Activated CD4-positive, alpha-beta T cell treated with anti-CD3 and anti-CD28 coated beads for 36 hours (primary cell): Measurements from ENCODE around the gene ZNF784. TPM values are rescaled to one million over a fixed set of nuclear protein-coding genes. Genes with fewer than 3 reads are reported as not detected.

Experiments used
- ATAC-seq: fragments of 200-7000 bp; cut with Tn5 transposase; one replicate; pipeline ENCODE4 v1.10.0; 2021; ENCODE audit warnings: mild to moderate bottlenecking, moderate library complexity
- CTCF ChIA-PET: fragments of 350-600 bp; sonication (Branson Sonifier 250); formaldehyde crosslinking; loops from one replicate; lab custom pipeline; 2021; ENCODE audit warnings: antibody characterized with exemption; lab: Charles Lee
- POLR2A ChIA-PET: fragments of 350-600 bp; sonication (Branson Sonifier 250); formaldehyde crosslinking; loops from one replicate; lab custom pipeline; 2021; ENCODE audit warnings: antibody characterized with exemption, inconsistent platforms; lab: Charles Lee
- DNase-seq: peaks from one replicate; pipeline ENCODE4 v3.0.0-alpha.2; 2020
- H3K27ac Mint-ChIP-seq: one replicate; pipeline ENCODE4 v1.8.0; 2021; ENCODE audit warnings: mixed read lengths
- H3K27me3 Mint-ChIP-seq: one replicate; pipeline ENCODE4 v1.8.0; 2021; ENCODE audit warnings: mixed read lengths
- H3K36me3 Mint-ChIP-seq: one replicate; pipeline ENCODE4 v1.8.0; 2021; ENCODE audit warnings: low read depth, mixed read lengths
- H3K4me1 Mint-ChIP-seq: one replicate; pipeline ENCODE4 v1.8.0; 2021; ENCODE audit warnings: mixed read lengths
- H3K4me3 Mint-ChIP-seq: one replicate; pipeline ENCODE4 v1.8.0; 2021; ENCODE audit warnings: mild to moderate bottlenecking, moderate library complexity, mixed read lengths
- H3K9me3 Mint-ChIP-seq: one replicate; pipeline ENCODE4 v1.8.0; 2021; ENCODE audit warnings: low read depth, mixed read lengths
- intact Hi-C, 2 experiments: fragments of 100-400 bp; cut with DNase I in 1 of 2; cut with micrococcal nuclease in 1 of 2; formaldehyde crosslinking; loops; one replicate each; pipeline versions ENCODE4 v1.14.2 to v1.15.1; 2022 to 2024; cut with DNase I, micrococcal nuclease
- total RNA-seq, 2 experiments: library from RNA; stranded (reverse); gene quantifications; one replicate each; pipeline ENCODE4 v1.2.3, GENCODE V29; 2021

Gene ZNF784
- total RNA-seq, 2 experiments from 2014 or later, result 3.2 to 4.3 TPM

GRCh38 chr19:55656552-55656951, 32.2 kb upstream of the ZNF784 start:
- ATAC-seq (no peak), DNase-seq (no peak)
- H3K27ac Mint-ChIP-seq, result peak overlapping the region; percentile 92
- intact Hi-C loops, result loop anchor here (2.0 to 10.0 kb wide), 2 partner anchors 14 to 1792 kb away; partner anchors contain the start of gene MYADM (in 1 of the 2)
- H3K9me3 Mint-ChIP-seq, result no peaks in the 10 kb centered on the region
- H3K27me3 Mint-ChIP-seq, result no peaks in the 10 kb centered on the region
- ChIA-PET POLR2A (interaction anchor here (0.8 to 1.6 kb wide), 9 partner anchors 9 to 1208 kb away, joined by 3 to 14 read pairs (median 4); partner anchors contain the start of genes LENG8 and ZNF784), CTCF (interaction anchor here (0.5 to 2.5 kb wide), 8 partner anchors 9 to 51 kb away, joined by 3 to 19 read pairs (median 3); partner anchors contain the start of genes CCDC106 and ZNF865)
- peaks cover 40% of the 10 kb centered on the region for H3K36me3 Mint-ChIP-seq
- peak overlapping the region; percentile 86 for H3K4me3 Mint-ChIP-seq
- peaks cover 30% of the 10 kb centered on the region for H3K4me1 Mint-ChIP-seq

GRCh38 chr19:55655648-55656040, 31.3 kb upstream of the ZNF784 start:
- peak overlapping the region; percentile 92 for H3K27ac Mint-ChIP-seq
- no peaks in the 10 kb centered on the region for H3K27me3 Mint-ChIP-seq

GRCh38 chr19:55654868-55655647, 30.7 kb upstream of the ZNF784 start, which contains the start of gene U2AF2:
Gene U2AF2, plus strand, starts transcription at chr19:55655035. Its CDS starts 70 bp downstream, at chr19:55655105.
- intact Hi-C loops, result loop anchor here (1.0 to 10.0 kb wide), 17 partner anchors 12 to 1790 kb away; partner anchors contain the start of genes EPN1 (in 2 of the 2), FIZ1 (in 2 of the 2), MYADM (in 1 of the 2) and PPP1R12C (in 1 of the 2)
- DNase-seq (peak; percentile 99), ATAC-seq (peak; percentile 47)
- Mint-ChIP-seq H3K36me3 (peaks cover 30% of the 10 kb centered on the region), H3K27me3 (no peaks in the 10 kb centered on the region), H3K27ac (peak within 1 kb of the TSS; percentile 98), H3K4me1 (peaks cover 37% of the 10 kb centered on the region), H3K9me3 (no peaks in the 10 kb centered on the region), H3K4me3 (peak within 1 kb of the TSS; percentile 86)
- ChIA-PET CTCF (interaction anchor here (0.6 to 1.7 kb wide), 26 partner anchors 8 to 1515 kb away, joined by 3 to 24 read pairs (median 5); partner anchors contain the start of genes FIZ1, MBOAT7, NAT14 and TMEM238), POLR2A (interaction anchor here (0.8 to 1.5 kb wide), 12 partner anchors 9 to 466 kb away, joined by 3 to 12 read pairs (median 4); partner anchors contain the start of genes FIZ1, TMEM238, ZNF524 and ZNF628)

More at GRCh38 chr19:55655648-55656040, 31.3 kb upstream of the ZNF784 start:
- POLR2A ChIA-PET, result no interaction called here
- ATAC-seq (no peak), DNase-seq (no peak)
- intact Hi-C loops, result loop anchor here (1.0 to 10.0 kb wide), 10 partner anchors 15 to 1791 kb away; partner anchors contain the start of genes EPN1 (in 2 of the 2), FIZ1 (in 2 of the 2), MYADM (in 1 of the 2) and TSEN34 (in 1 of the 2)
- Mint-ChIP-seq H3K36me3 (peaks cover 33% of the 10 kb centered on the region), H3K4me3 (peak overlapping the region; percentile 86), H3K9me3 (no peaks in the 10 kb centered on the region), H3K4me1 (peaks cover 33% of the 10 kb centered on the region)
- CTCF ChIA-PET, result interaction anchor here (2.5 kb wide), 1 partner anchor 16 kb away, joined by 19 read pairs; no protein-coding TSS in a partner anchor

- peak; percentile 84 for ATAC-seq
- H3K36me3 Mint-ChIP-seq, result peaks cover 31% of the 10 kb centered on the region
- ChIA-PET CTCF (interaction anchor here (0.6 to 1.7 kb wide), 27 partner anchors 9 to 1514 kb away, joined by 3 to 24 read pairs (median 5); partner anchors contain the start of genes FIZ1, MBOAT7, NAT14 and TMEM238), POLR2A (interaction anchor here (0.7 to 1.5 kb wide), 15 partner anchors 9 to 1786 kb away, joined by 3 to 12 read pairs (median 4); partner anchors contain the start of genes FIZ1, TMEM238, ZNF524 and ZNF628)
- peaks cover 39% of the 10 kb centered on the region for H3K4me1 Mint-ChIP-seq
- peak; percentile 99 for DNase-seq
- H3K4me3 Mint-ChIP-seq, result peak overlapping the region; percentile 86
- peak overlapping the region; percentile 98 for H3K27ac Mint-ChIP-seq
- H3K9me3 Mint-ChIP-seq, result no peaks in the 10 kb centered on the region
- no peaks in the 10 kb centered on the region for H3K27me3 Mint-ChIP-seq
- intact Hi-C loops, result loop anchor here (1.0 to 10.0 kb wide), 10 partner anchors 11 to 1790 kb away; partner anchors contain the start of genes MYADM (in 1 of the 2), PPP1R12C (in 1 of the 2), PPP6R1 (in 1 of the 2) and RPL28 (in 1 of the 2)
Measured at GRCh38 chr19:55654323-55654867, 30.0 kb upstream of the ZNF784 start.

GRCh38 chr19:55653651-55654322, 29.4 kb upstream of the ZNF784 start:
- CTCF ChIA-PET, result interaction anchor here (0.6 to 1.7 kb wide), 32 partner anchors 8 to 1495 kb away, joined by 3 to 24 read pairs (median 5); partner anchors contain the start of genes FIZ1, MBOAT7, TMEM238 and ZNF581
- intact Hi-C loops, result loop anchor here (1.0 to 10.0 kb wide), 11 partner anchors 10 to 1789 kb away; partner anchors contain the start of genes ZNF581 (in 2 of the 2), MYADM (in 1 of the 2), PPP1R12C (in 1 of the 2) and PPP6R1 (in 1 of the 2)
- H3K36me3 Mint-ChIP-seq, result peaks cover 30% of the 10 kb centered on the region
- ATAC-seq, result peak; percentile 43
- peak overlapping the region; percentile 86 for H3K4me3 Mint-ChIP-seq
- H3K4me1 Mint-ChIP-seq, result peaks cover 37% of the 10 kb centered on the region
- H3K27me3 Mint-ChIP-seq, result no peaks in the 10 kb centered on the region
- peak overlapping the region; percentile 98 for H3K27ac Mint-ChIP-seq
- no peaks in the 10 kb centered on the region for H3K9me3 Mint-ChIP-seq
- POLR2A ChIA-PET, result interaction anchor here (0.7 to 1.5 kb wide), 13 partner anchors 8 to 1785 kb away, joined by 3 to 12 read pairs (median 4); partner anchors contain the start of genes FIZ1, TMEM238, ZNF524 and ZNF628
- DNase-seq, result peak; percentile 98

- intact Hi-C loops, result loop anchor here in 1 of 2 experiments (1.0 to 10.0 kb wide), 4 partner anchors 9 to 1788 kb away; partner anchors contain the start of genes MYADM, ZNF460 and ZNF581
- no peaks in the 10 kb centered on the region for H3K27me3 Mint-ChIP-seq
- peak overlapping the region; percentile 25 for H3K27ac Mint-ChIP-seq
- H3K9me3 Mint-ChIP-seq, result no peaks in the 10 kb centered on the region
- H3K4me1 Mint-ChIP-seq, result peaks cover 31% of the 10 kb centered on the region
- H3K4me3 Mint-ChIP-seq, result peak overlapping the region; percentile 86
- CTCF ChIA-PET, result interaction anchor here (0.7 to 1.7 kb wide), 8 partner anchors 9 to 46 kb away, joined by 3 to 11 read pairs (median 5); partner anchors contain the start of gene ZNF581
- peaks cover 24% of the 10 kb centered on the region for H3K36me3 Mint-ChIP-seq
- ATAC-seq (no peak), DNase-seq (no peak)
- POLR2A ChIA-PET, result interaction anchor here (0.6 kb wide), 1 partner anchor 14 kb away, joined by 3 read pairs; no protein-coding TSS in a partner anchor
Measured at GRCh38 chr19:55652311-55653128, 28.2 kb upstream of the ZNF784 start.

GRCh38 chr19:55651236-55651635, 26.9 kb upstream of the ZNF784 start:
- Mint-ChIP-seq H3K27ac (no peak overlapping the region), H3K36me3 (peaks cover 19% of the 10 kb centered on the region), H3K27me3 (no peaks in the 10 kb centered on the region), H3K9me3 (no peaks in the 10 kb centered on the region), H3K4me3 (no peak overlapping the region), H3K4me1 (peaks cover 32% of the 10 kb centered on the region)
- intact Hi-C loops, result loop anchor here in 1 of 2 experiments (5.0 to 10.0 kb wide), 2 partner anchors 1631 to 1786 kb away; partner anchors contain the start of genes MYADM and ZNF460
- ChIA-PET CTCF (no interaction called here), POLR2A (no interaction called here)
- ATAC-seq, result no peak
- no peak for DNase-seq

- Mint-ChIP-seq H3K4me3 (no peak overlapping the region), H3K36me3 (peaks cover 15% of the 10 kb centered on the region), H3K9me3 (no peaks in the 10 kb centered on the region), H3K27me3 (no peaks in the 10 kb centered on the region), H3K27ac (no peak overlapping the region), H3K4me1 (peaks cover 32% of the 10 kb centered on the region)
- intact Hi-C loops, result loop anchor here in 1 of 2 experiments (5.0 to 10.0 kb wide), 2 partner anchors 1632 to 1786 kb away; partner anchors contain the start of genes MYADM and ZNF460
- ATAC-seq (no peak), DNase-seq (no peak)
- POLR2A ChIA-PET, result no interaction called here
- CTCF ChIA-PET, result interaction anchor here (0.8 to 1.8 kb wide), 2 partner anchors 15 to 18 kb away, joined by 3 to 8 read pairs; no protein-coding TSS in a partner anchor
Measured at GRCh38 chr19:55650602-55651230, 26.4 kb upstream of the ZNF784 start.
